HG03103 (cell line): ENCODE measurements around the gene MYOF.
"Not testable (repeated sequence)": the region's sequence is repeated elsewhere in the genome, so short reads cannot be mapped to it uniquely, and the experiment has no call there.

Experiments
- ATAC-seq: cut with Tn5 transposase; IDR thresholded peaks from one replicate; pipeline ENCODE4 v1.9.1; 2021; ENCODE audit warnings: low read depth; ENCODE audit not compliant: unreplicated experiment

MYOF gene

GRCh38 chr10:93478873-93479272 is 3.3 kb downstream of the MYOF start:
- no peak for ATAC-seq

- no peak for ATAC-seq
These were observed 5.4 kb downstream of the MYOF start for GRCh38 chr10:93476756-93477155.

GRCh38 chr10:93475871-93476270 is 6.3 kb downstream of the MYOF start:
- ATAC-seq = no peak

GRCh38 chr10:93475227-93475626 is 6.9 kb downstream of the MYOF start:
- no peak for ATAC-seq

GRCh38 chr10:93473804-93474472 is 8.2 kb downstream of the MYOF start:
- no peak for ATAC-seq

GRCh38 chr10:93473161-93473560 is 9.0 kb downstream of the MYOF start:
- no peak for ATAC-seq

- ATAC-seq = no peak
These were observed 11.0 kb downstream of the MYOF start for GRCh38 chr10:93471110-93471651.

- ATAC-seq = no peak
These were observed 12.7 kb downstream of the MYOF start for GRCh38 chr10:93469454-93469853.

- no peak for ATAC-seq
These were observed 13.5 kb downstream of the MYOF start for GRCh38 chr10:93468461-93469213.

- not testable (repeated sequence) for ATAC-seq
These were observed 14.5 kb downstream of the MYOF start for GRCh38 chr10:93467635-93468034.

GRCh38 chr10:93465806-93466675 is 16.1 kb downstream of the MYOF start:
- ATAC-seq = no peak

GRCh38 chr10:93464776-93465388 is 17.3 kb downstream of the MYOF start:
- no peak for ATAC-seq

- no peak for ATAC-seq
These were observed 18.2 kb downstream of the MYOF start for GRCh38 chr10:93463723-93464476.

GRCh38 chr10:93462881-93463280 is 19.3 kb downstream of the MYOF start:
- ATAC-seq = no peak

- no peak for ATAC-seq
These were observed 19.8 kb downstream of the MYOF start for GRCh38 chr10:93462371-93462770.

GRCh38 chr10:93461807-93462178 is 20.3 kb downstream of the MYOF start:
- no peak for ATAC-seq

GRCh38 chr10:93461109-93461806 is 20.9 kb downstream of the MYOF start:
- no peak for ATAC-seq

GRCh38 chr10:93459466-93459865 is 22.7 kb downstream of the MYOF start:
- no peak for ATAC-seq

- no peak for ATAC-seq
These were observed 23.3 kb downstream of the MYOF start for GRCh38 chr10:93458821-93459257.
